Activated CD4-positive, alpha-beta T cell treated with anti-CD3 and anti-CD28 coated beads, Interleukin-2, amount 10 ng/mL, durations not matched to agents 7 days and 5 days (primary cell): ENCODE measurements around the gene RNU1-2. TPM values are rescaled to one million over a fixed set of nuclear protein-coding genes. Genes with fewer than 3 reads are reported as not detected.
"Not testable (repeated sequence)": the region's sequence is repeated elsewhere in the genome, so short reads cannot be mapped to it uniquely, and the experiment has no call there.

Experiments
- CTCF ChIA-PET: fragments of 350-600 bp; sonication (Branson Sonifier 250); formaldehyde crosslinking; loops from one replicate; lab custom pipeline; 2021; ENCODE audit warnings: antibody characterized with exemption; lab: Charles Lee
- POLR2A ChIA-PET: fragments of 350-600 bp; sonication (Branson Sonifier 250); formaldehyde crosslinking; loops from one replicate; lab custom pipeline; 2021; ENCODE audit warnings: antibody characterized with exemption; lab: Charles Lee
- DNase-seq: peaks from one replicate; pipeline ENCODE4 v3.0.0-alpha.2; 2020
- H3K27ac Mint-ChIP-seq: one replicate; pipeline ENCODE4 v1.8.0; 2021; ENCODE audit warnings: mild to moderate bottlenecking, moderate library complexity, mixed read lengths
- H3K27me3 Mint-ChIP-seq: one replicate; pipeline ENCODE4 v1.8.0; 2021; ENCODE audit warnings: mixed read lengths
- H3K36me3 Mint-ChIP-seq: one replicate; pipeline ENCODE4 v1.8.0; 2021; ENCODE audit warnings: low read depth, mixed read lengths
- H3K4me1 Mint-ChIP-seq: one replicate; pipeline ENCODE4 v1.8.0; 2021; ENCODE audit warnings: mixed read lengths
- H3K4me3 Mint-ChIP-seq: one replicate; pipeline ENCODE4 v1.8.0; 2021; ENCODE audit warnings: mild to moderate bottlenecking, moderate library complexity, mixed read lengths
- H3K9me3 Mint-ChIP-seq: one replicate; pipeline ENCODE4 v1.8.0; 2021; ENCODE audit warnings: mixed read lengths
- total RNA-seq, 2 experiments: library from RNA; stranded (reverse); gene quantifications; one replicate each; pipeline ENCODE4 v1.2.3, GENCODE V29; 2021

The RNU1-2 gene
- total RNA-seq, 2 experiments from 2014 or later, result 2,316 to 2,477 TPM

DNA sequence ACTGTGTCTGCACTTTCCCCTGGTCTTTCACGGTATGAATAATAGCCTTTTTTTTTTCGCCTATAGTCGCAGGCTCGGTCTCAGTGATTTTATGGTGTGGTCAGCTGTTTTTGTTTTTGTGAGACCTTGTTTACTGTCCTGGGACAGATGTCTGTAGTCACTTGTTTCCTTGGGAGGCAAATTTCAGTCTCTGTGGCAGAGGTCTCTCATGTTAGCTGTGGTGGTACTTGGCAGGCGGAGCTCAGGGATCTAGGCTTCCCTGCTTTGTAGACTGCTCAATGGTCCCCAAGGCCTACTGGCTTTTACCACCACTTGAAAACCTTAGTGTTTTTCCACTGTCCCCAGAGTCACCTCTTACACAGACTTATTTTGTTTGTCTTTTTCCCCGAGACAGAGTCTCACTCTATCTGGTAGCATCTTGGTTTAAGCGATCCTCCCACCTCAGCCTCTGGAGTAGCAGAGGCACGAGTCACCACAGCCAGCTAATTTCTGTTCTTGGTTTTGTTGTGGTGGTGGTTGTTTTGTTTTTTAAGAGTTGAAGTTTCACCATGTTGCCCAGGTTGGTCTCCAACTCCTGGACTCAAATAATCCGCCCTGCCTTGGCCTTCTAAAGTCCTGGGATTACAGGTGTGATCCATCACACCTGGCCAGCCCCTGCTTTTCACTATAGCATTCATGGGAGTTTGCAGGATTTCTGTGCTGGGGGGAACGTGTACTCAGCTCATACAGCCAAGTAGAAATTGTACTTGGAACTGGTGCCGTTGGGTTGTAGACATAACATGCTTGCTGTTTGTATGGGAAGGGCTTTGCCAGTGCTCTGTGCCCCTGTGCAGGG lies 10.3 kb downstream of the RNU1-2 start:
- ChIA-PET POLR2A (interaction anchor here (1.4 to 1.6 kb wide), 2 partner anchors 9 to 392 kb away, joined by 4 to 11 read pairs; no protein-coding TSS in a partner anchor), CTCF (no interaction called here)
- peaks cover 35% of the 10 kb centered on the region for H3K4me1 Mint-ChIP-seq
- H3K4me3 Mint-ChIP-seq, result no peak overlapping the region
- H3K27me3 Mint-ChIP-seq, result no peaks in the 10 kb centered on the region
- peaks cover 5% of the 10 kb centered on the region for H3K9me3 Mint-ChIP-seq
- no peak overlapping the region for H3K27ac Mint-ChIP-seq
- DNase-seq, result peak; percentile 4
- peaks cover 2% of the 10 kb centered on the region for H3K36me3 Mint-ChIP-seq

DNA sequence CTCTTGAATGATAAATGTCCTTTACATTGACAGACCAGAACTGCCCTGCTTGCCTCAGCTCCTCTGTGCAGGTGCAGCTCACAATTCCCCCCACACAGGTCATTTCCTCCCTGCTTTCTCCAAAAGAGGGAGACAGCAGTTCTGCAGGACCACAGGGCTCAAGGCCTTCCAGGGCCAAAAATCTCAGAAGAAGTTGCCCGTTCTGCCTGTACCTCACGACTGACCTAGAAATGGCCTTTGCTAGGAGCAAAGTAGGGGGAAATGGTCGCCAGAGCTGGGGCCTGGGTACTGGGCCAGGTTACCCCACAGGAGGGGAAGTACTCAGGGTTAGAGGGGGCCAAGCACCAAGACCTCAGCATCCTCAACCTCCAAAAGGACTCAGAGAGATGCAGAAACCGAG lies 11.1 kb downstream of the RNU1-2 start:
- Mint-ChIP-seq H3K27ac (no peak overlapping the region), H3K36me3 (peaks cover 2% of the 10 kb centered on the region), H3K27me3 (no peaks in the 10 kb centered on the region), H3K4me3 (no peak overlapping the region), H3K9me3 (peaks cover 5% of the 10 kb centered on the region), H3K4me1 (peaks cover 28% of the 10 kb centered on the region)
- CTCF ChIA-PET, result no interaction called here
- POLR2A ChIA-PET, result no interaction called here
- DNase-seq, result peak; percentile 5

DNA sequence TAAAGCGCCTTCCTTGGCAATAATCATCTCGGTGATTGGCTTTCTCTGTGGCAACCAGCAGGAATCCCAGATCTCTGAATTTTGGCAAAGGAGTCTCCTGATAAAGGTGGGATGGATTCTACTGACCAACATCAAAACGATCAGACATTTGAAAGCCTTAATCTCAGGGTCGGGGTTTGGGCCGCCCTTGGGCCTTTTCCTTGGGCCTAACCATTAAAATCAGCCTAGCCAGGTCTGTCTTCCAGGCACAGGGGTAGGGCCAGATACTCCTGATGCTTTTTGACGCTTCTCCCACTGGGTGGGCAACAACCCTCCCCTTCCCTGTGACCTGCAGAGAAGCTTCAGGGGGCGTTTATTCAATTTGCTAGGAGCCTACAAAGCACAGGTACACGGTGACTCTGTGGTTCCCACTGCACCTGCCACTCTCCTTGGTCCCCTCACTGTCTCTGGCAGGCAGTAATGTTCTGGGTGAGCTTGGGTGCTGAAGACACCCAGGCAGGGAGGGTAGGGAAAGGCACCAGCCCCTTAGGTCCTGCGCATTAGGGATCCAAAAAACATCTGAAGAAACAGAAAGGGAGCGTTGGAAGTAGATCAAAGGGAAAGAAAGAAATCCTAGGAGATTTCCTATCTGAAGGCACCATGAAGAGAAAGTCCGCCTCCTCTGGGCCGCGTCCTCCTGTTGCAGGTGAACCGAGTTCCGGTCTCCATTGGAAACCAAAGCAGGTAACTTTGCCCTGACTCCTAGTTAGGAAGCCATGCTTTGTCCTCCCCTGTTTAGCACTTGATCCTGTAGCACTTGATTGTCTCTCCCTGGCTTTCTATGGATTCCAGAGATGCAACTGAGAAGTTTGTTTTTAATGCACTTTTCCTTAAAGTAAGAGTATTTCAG lies 12.3 kb downstream of the RNU1-2 start:
- no peak overlapping the region for H3K4me3 Mint-ChIP-seq
- peaks cover 5% of the 10 kb centered on the region for H3K9me3 Mint-ChIP-seq
- H3K36me3 Mint-ChIP-seq, result peaks cover 2% of the 10 kb centered on the region
- H3K4me1 Mint-ChIP-seq, result peaks cover 27% of the 10 kb centered on the region
- DNase-seq, result no peak
- POLR2A ChIA-PET, result no interaction called here
- CTCF ChIA-PET, result no interaction called here
- no peaks in the 10 kb centered on the region for H3K27me3 Mint-ChIP-seq
- H3K27ac Mint-ChIP-seq, result no peak overlapping the region

DNA sequence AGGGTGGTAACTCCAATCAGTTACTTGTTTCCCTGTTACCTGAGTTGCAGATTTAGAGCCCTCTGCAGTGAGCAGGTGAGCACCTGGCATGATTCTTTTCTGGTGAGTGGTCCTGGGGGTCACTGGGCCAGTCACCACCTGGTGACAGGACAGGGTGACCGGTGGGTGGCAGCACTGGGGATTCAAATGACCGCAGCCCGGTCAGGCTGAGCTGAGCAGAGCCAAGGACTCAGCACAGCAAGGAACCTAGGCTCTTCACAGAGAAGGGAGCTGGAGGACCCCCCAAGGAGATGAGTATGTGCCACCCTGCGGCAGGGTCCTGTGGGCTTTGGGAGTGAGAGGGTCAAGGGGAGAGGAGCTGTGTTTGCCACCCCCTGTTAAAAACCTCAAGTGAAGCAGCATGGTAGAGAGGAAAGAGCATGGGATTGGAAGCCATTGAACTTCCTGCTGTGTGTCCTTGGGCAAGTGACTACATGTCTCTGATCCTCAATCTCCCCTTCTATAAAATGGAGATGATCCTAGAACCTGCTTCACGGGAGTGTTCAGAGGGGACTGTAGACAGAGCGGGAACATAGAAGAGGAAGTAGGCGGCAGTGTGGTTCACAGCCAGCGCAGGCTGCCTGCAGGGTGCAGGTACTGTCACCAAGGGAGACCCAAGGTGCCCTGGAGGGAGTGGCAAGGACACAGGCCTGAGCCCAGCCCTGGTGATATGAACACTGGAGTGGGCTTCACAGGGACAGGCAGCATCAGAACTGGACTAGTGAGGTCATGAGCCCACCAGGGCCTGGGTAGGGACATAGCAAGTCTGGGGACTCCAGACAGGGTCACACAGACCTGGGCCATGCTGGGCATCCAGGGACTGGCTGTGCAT lies 16.3 kb downstream of the RNU1-2 start:
- H3K27ac Mint-ChIP-seq, H3K27me3 Mint-ChIP-seq, H3K9me3 Mint-ChIP-seq, H3K36me3 Mint-ChIP-seq, POLR2A ChIA-PET, DNase-seq, CTCF ChIA-PET: not testable (repeated sequence)
- Mint-ChIP-seq H3K4me1 (peaks cover 40% of the 10 kb centered on the region), H3K4me3 (peak overlapping the region; percentile 35)

DNA sequence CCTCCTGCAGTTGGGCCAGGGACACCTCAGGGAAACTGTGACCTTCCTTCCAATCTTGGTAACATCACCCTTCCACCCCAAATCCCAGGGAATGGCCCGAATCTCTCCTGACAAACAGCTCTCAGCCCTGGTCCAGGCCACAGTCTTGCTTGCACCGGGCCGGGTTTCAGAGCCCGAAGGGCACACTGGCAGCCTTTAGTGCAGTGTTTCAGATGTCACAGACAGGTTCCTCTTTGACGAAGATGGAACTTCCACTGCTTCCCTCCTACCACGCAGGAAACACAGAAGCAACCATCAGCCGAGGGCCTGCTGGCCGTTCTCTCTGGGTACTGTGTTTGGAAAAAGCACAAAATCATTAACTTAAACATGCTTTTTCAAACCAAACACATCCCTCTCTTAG lies 17.0 kb downstream of the RNU1-2 start:
- H3K4me3 Mint-ChIP-seq, result peak overlapping the region; percentile 74
- H3K4me1 Mint-ChIP-seq, result peaks cover 34% of the 10 kb centered on the region
- DNase-seq, CTCF ChIA-PET, POLR2A ChIA-PET, H3K36me3 Mint-ChIP-seq, H3K27me3 Mint-ChIP-seq, H3K9me3 Mint-ChIP-seq: not testable (repeated sequence)
- H3K27ac Mint-ChIP-seq, result peak overlapping the region; percentile 81

DNA sequence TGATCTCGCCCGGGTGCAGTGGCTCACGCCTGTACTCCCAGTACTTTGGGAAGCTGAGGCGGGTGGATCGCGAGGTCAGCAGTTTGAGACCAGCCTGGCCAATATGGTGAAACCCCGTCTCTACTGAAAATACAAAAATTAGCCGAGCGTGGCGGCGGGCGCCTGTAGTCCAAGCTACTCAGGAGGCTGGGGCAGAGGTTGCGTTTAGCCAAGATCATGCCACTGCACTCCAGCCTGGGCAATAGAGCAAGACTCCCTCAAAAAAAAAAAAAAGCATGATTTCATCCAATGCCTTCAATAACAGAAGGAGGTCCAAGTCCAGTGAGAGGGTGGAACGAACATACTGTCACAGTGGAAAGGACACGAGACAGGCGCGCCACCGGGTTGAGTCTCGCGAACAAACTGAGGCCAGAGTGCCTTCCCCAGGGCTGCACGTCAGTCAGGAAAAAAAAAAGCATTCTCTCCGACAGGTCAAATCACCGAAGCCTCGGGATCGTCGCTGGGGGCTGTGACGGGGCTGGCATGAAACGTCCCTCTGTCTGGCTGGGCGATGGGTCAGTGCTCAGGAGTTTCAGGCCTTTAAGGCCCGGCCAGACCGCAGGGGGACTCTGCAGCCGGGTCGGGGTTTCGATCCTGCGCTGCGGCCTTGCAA lies 17.5 kb downstream of the RNU1-2 start:
- no peaks in the 10 kb centered on the region for H3K36me3 Mint-ChIP-seq
- H3K27me3 Mint-ChIP-seq, result no peaks in the 10 kb centered on the region
- DNase-seq, result no peak
- peak overlapping the region; percentile 74 for H3K4me3 Mint-ChIP-seq
- H3K4me1 Mint-ChIP-seq, result peaks cover 34% of the 10 kb centered on the region
- POLR2A ChIA-PET, result no interaction called here
- peak overlapping the region; percentile 81 for H3K27ac Mint-ChIP-seq
- no peaks in the 10 kb centered on the region for H3K9me3 Mint-ChIP-seq
- CTCF ChIA-PET, result no interaction called here

DNA sequence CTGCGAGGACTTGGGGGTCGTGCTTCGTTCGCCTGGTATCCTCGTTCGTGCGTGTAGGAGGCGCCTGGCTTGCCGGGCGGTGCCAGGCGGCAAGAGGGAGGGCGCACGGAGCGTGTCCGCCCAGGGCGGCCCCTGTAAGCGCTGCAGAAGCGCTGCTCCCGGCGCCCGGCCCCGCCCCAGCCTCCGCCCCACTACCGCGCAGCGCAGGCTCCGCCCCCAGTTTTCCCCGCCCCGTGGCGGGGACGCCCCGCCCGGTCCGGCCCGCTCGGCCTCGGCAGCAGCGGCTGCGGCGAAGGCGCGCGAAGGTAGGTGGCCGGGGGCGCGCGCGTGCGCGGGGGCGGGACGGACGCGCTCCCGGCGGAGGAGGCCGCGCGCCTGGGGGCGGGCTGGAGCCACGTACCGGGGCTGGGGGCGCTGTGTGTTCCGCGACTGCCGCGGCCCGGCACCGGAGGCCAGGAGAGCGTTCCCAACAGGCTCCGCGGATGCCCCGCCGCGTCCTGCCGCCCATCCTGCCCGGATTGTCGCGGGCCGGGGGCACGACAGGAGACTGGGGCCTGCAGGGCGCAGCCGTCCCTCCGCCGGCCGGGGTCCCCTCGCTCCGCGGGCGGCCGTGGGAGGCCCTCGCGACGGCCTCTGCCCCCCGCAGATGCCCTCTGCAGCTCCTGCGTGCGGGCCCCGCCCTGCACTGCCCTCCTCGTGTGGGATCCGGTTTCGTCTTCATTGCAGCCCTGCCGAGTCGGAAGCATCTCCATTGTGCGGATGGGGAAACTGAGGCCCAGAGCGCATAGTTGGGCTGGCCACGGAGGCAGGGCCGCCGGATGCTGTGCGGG lies 18.3 kb downstream of the RNU1-2 start:
- POLR2A ChIA-PET, result no interaction called here
- H3K4me3 Mint-ChIP-seq, result peak overlapping the region; percentile 87

DNA sequence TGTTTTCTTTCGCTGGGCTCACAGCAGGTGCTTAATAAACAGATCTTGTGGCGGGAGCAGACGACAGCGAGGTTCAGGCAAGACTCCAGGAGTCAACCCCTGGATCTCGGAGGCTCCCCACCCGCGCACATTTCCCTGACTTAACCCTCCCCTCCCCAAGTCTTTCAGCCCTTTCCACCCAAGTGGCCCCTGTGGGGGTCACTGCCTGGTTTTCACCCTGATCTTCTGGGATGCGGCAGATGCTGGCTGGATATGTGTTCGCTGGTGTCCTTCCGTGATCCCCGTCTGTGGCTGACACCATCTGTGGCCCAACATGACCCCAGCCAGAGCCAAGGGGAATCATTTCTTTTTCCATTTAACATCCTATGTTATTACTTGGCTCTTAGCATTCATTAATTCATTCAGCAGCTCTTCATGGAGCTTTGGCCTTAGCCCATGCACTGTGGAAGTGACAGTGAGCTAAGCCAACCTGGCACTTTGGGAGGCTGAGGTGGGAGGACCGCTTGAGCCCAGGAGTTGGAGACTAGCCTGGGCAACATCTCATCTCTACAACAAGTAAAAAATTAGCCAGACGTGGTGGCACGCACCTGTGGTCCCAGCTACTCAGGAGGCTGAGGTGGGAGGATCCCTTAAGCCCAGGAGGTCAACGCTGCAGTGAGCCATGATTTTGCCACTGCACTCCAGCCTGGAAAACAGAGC lies 19.3 kb downstream of the RNU1-2 start:
- peaks cover 32% of the 10 kb centered on the region for H3K4me1 Mint-ChIP-seq
- POLR2A ChIA-PET, result not testable (repeated sequence)

More for the DNA sequence above, 18.3 kb downstream of the RNU1-2 start:
- CTCF ChIA-PET, result no interaction called here
- DNase-seq, result peak; percentile 90
- H3K4me1 Mint-ChIP-seq, result peaks cover 34% of the 10 kb centered on the region
- peak overlapping the region; percentile 90 for H3K27ac Mint-ChIP-seq
- no peaks in the 10 kb centered on the region for H3K9me3 Mint-ChIP-seq
- no peaks in the 10 kb centered on the region for H3K27me3 Mint-ChIP-seq
- no peaks in the 10 kb centered on the region for H3K36me3 Mint-ChIP-seq

DNA sequence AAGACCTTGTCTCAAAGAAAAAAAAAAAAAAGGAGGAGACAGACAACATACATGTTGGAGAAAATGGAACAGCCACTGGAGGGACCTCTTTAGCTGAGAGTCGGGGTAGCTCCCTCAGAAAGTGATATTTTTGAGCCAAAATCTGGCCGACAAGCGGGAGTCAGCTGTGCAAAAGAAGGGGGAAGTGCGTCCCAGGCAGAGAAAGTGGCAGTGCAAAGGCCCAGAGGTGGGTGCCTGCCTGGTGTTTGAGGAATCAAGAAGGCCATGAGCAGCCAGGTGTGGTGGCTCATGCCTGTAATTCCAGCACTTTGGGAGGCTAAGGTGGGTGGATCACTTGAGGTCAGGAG lies 19.8 kb downstream of the RNU1-2 start:
- Mint-ChIP-seq H3K27me3 (no peaks in the 10 kb centered on the region), H3K27ac (peak overlapping the region; percentile 90), H3K4me1 (peaks cover 32% of the 10 kb centered on the region), H3K4me3 (peak overlapping the region; percentile 87), H3K36me3 (no peaks in the 10 kb centered on the region), H3K9me3 (no peaks in the 10 kb centered on the region)
- POLR2A ChIA-PET, result no interaction called here
- CTCF ChIA-PET, result interaction anchor here (0.6 kb wide), 2 partner anchors 12 to 133 kb away, joined by 3 read pairs; no protein-coding TSS in a partner anchor
- no peak for DNase-seq

More for the DNA sequence above, 19.3 kb downstream of the RNU1-2 start:
- not testable (repeated sequence) for H3K9me3 Mint-ChIP-seq, DNase-seq, H3K36me3 Mint-ChIP-seq, H3K27me3 Mint-ChIP-seq
- H3K4me3 Mint-ChIP-seq, result peak overlapping the region; percentile 87
- peak overlapping the region; percentile 90 for H3K27ac Mint-ChIP-seq
- CTCF ChIA-PET, result interaction anchor here (0.6 kb wide), 2 partner anchors 13 to 134 kb away, joined by 3 read pairs; no protein-coding TSS in a partner anchor

DNA sequence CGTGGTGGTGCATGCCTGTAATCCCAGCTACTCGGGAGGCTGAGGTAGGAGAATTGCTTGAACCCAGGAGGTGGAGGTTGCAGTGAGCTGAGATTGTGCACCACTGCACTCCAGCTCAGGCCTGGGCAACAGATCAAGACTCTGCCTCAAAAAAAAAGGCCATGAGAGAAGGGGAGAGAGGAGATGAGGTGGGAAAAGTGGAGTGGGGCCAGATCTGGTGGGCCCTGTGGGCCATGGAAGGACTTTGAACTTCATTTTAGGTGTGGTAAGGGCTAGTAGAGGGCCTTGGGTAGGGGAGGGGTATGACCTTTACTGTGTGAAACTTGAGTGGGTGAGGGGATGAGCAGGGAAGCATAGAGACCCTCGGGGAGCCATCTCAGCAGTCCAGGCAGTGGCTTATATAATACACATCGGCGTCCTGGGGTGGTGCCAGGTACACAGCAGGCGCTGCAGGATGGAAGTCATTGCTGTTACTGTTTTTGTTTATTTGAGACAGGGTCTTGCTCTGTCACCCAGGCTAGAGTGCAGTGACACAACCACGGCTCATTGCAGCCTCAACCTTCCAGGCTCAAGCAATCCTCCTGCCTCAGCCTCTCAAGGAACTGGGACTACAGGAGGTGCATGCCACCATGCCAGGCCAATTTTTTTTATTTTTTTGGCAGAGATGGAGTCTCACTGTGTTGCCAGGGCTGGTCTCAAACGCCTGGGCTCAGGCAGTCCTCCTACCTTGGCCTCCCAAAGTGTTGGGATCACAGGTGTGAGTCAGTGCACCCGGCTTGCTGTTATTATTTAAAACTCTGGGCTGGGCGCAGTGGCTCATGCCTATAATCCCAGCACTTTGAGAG lies 20.5 kb downstream of the RNU1-2 start:
- H3K9me3 Mint-ChIP-seq, H3K36me3 Mint-ChIP-seq, H3K27me3 Mint-ChIP-seq, DNase-seq, POLR2A ChIA-PET, H3K27ac Mint-ChIP-seq: not testable (repeated sequence)
- H3K4me1 Mint-ChIP-seq, result peaks cover 33% of the 10 kb centered on the region
- peak overlapping the region; percentile 31 for H3K4me3 Mint-ChIP-seq
- CTCF ChIA-PET, result interaction anchor here (0.6 kb wide), 2 partner anchors 12 to 133 kb away, joined by 3 read pairs; no protein-coding TSS in a partner anchor
